ENCODE data around the gene MT1E.
A peak's percentile ranks its signal among the peaks of the same experiment; 100 is the strongest.
"Not testable (repeated sequence)": the region's sequence is repeated elsewhere in the genome, so short reads cannot be mapped to it uniquely, and the experiment has no call there.

The MT1E gene

DNA sequence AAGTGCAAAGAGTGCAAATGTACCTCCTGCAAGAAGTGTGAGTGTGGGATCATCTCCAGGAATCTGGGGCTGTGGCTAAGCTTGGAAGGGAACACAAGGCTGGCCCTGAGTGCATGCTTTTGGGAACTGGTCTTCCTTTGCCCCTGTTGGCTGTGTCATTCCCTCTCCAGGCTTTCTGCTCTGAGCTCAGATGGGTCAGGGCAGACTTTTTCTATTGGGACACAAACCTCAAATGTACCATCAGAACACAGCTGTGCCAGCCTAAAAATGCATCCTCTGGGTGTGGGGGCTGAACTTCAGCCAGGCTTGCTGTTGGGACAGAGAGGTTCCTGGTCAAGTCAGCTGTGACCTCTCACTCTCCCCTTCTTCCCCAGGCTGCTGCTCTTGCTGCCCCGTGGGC, 27.0 kb downstream of the MT1E start:
- Histone ChIP-seq H3K4me3 (ENCODE audit: low read depth in 1 of 2, low read length in 2 of 2) (no peak overlapping the region), H3K9me3 (ENCODE audit: control insufficient read depth in 1 of 2, low read length in 2 of 2) (no peaks in the 10 kb centered on the region), H3K27ac (ENCODE audit: low read length) (no peak overlapping the region), H3K27me3 (ENCODE audit: low read depth, low read length) (no peaks in the 10 kb centered on the region), H3K36me3 (ENCODE audit: control insufficient read depth in 1 of 2, insufficient read depth in 2 of 2, low read length in 2 of 2) (no peaks in the 10 kb centered on the region), H3K4me1 (ENCODE audit: control insufficient read depth in 1 of 2, insufficient read depth in 2 of 2, low read length in 2 of 2) (peaks cover 0 to 5% of the 10 kb centered on the region in 2 donors)

DNA sequence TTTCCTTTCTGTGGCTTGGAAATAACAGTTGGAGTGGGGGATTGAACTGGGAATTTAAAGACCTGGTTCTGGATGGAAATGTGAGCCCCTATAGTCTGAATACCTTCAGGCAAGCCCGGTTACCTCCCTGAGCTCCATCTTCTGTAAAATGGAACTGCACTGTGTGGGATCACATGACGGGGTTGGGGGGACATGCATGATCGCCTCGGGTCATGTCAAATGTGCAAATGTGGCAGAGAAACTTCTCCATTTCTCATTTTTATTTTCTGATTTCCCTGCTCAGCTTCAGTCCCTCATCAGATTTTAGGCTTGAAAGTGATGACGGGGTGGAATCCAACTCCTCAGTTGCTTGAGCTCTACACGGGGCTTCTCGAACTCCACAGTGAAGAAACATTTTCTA, 27.6 kb downstream of the MT1E start:
- Histone ChIP-seq H3K4me1 (ENCODE audit: control insufficient read depth in 1 of 2, insufficient read depth in 2 of 2, low read length in 2 of 2) (peaks cover 0 to 8% of the 10 kb centered on the region in 2 donors), H3K9me3 (ENCODE audit: control insufficient read depth in 1 of 2, low read length in 2 of 2) (no peaks in the 10 kb centered on the region), H3K4me3 (ENCODE audit: low read depth in 1 of 2, low read length in 2 of 2) (no peak overlapping the region), H3K36me3 (ENCODE audit: control insufficient read depth in 1 of 2, insufficient read depth in 2 of 2, low read length in 2 of 2) (no peaks in the 10 kb centered on the region), H3K27ac (ENCODE audit: low read length) (no peak overlapping the region), H3K27me3 (ENCODE audit: low read depth, low read length) (peaks cover 2% of the 10 kb centered on the region)

DNA sequence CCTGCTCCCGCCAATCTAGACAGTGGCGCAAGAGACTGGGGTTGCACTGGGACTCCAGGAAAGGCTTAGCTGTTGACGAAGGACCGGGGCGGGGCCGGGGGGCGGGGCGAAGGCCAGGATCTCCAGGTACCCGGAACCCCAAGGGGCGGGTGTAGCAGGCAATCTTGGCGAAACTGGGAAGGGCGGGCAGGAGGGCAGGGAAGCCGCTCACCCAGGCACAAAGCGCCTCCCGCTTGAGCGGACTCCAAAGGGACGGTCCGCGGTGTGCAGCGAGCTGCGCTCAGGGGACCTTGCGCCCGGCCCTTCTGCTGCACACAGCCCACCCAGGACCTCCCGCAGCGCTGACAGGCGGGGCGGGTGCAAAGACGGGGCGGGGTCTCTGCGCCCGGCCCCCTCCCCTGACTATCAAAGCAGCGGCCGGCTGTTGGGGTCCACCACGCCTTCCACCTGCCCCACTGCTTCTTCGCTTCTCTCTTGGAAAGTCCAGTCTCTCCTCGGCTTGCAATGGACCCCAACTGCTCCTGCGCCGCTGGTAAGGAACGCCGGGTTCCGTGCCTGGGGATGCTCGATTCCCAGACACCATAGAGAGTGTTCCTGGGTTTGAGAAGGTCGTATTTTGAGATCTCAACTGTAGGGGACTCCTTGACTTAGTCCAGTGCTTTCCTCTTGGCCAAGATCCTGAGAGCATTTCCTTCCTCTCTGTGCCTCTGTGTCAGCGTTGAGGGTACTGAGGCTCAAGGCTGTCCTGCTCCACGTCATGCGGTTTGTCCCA, 32.2 kb downstream of the MT1E start, which contains the start of gene MT1F:
MT1F (plus strand) TSS at position 405 of the 772 bp plus-strand sequence; CDS start at position 505, 100 bp downstream.
- Histone ChIP-seq H3K4me1 (ENCODE audit: control insufficient read depth in 1 of 2, insufficient read depth in 2 of 2, low read length in 2 of 2) (peaks cover 0 to 9% of the 10 kb centered on the region in 2 donors), H3K36me3 (ENCODE audit: control insufficient read depth in 1 of 2, insufficient read depth in 2 of 2, low read length in 2 of 2) (no peaks in the 10 kb centered on the region), H3K4me3 (ENCODE audit: low read depth in 1 of 2, low read length in 2 of 2) (peak within 1 kb of the TSS; percentile 56 to 76), H3K27ac (ENCODE audit: low read length) (peak within 1 kb of the TSS; percentile 82), H3K27me3 (ENCODE audit: low read depth, low read length) (peaks cover 21% of the 10 kb centered on the region), H3K9me3 (ENCODE audit: control insufficient read depth in 1 of 2, low read length in 2 of 2) (no peaks in the 10 kb centered on the region)

DNA sequence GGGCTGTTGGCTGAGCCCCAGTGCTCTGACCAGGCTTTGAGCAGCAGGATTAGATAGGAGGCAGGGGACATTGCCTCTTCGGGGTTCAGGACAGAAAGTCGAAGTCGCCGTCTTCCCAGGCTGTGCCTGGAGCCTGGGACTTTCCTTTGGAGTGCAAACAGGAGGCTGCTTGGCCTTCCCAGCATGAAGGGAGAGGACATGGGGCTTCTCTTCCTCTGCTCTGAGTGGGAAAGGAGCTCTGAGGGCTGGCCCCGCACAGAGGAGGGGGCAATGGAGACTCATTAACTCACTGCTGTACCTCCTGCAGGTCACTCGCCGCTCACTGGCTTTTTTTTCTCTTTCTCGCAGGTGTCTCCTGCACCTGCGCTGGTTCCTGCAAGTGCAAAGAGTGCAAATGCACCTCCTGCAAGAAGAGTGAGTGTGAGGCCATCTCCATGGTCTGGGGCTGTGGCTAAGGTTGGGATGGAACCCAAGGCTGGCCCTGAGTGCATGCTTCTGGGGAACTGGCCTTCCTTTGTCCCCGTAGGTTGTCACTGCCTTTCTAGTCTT, 32.8 kb downstream of the MT1E start:
- peak overlapping the region; percentile 82 for H3K27ac ChIP-seq (ENCODE audit: low read length)
- H3K4me3 ChIP-seq (ENCODE audit: low read depth in 1 of 2, low read length in 2 of 2) = peak overlapping the region; percentile 56 to 76
- no peaks in the 10 kb centered on the region for H3K9me3 ChIP-seq (ENCODE audit: control insufficient read depth in 1 of 2, low read length in 2 of 2)
- peaks cover 22% of the 10 kb centered on the region for H3K27me3 ChIP-seq (ENCODE audit: low read depth, low read length)
- no peaks in the 10 kb centered on the region for H3K36me3 ChIP-seq (ENCODE audit: control insufficient read depth in 1 of 2, insufficient read depth in 2 of 2, low read length in 2 of 2)
- H3K4me1 ChIP-seq (ENCODE audit: control insufficient read depth in 1 of 2, insufficient read depth in 2 of 2, low read length in 2 of 2) = peaks cover 0 to 12% of the 10 kb centered on the region in 2 donors

DNA sequence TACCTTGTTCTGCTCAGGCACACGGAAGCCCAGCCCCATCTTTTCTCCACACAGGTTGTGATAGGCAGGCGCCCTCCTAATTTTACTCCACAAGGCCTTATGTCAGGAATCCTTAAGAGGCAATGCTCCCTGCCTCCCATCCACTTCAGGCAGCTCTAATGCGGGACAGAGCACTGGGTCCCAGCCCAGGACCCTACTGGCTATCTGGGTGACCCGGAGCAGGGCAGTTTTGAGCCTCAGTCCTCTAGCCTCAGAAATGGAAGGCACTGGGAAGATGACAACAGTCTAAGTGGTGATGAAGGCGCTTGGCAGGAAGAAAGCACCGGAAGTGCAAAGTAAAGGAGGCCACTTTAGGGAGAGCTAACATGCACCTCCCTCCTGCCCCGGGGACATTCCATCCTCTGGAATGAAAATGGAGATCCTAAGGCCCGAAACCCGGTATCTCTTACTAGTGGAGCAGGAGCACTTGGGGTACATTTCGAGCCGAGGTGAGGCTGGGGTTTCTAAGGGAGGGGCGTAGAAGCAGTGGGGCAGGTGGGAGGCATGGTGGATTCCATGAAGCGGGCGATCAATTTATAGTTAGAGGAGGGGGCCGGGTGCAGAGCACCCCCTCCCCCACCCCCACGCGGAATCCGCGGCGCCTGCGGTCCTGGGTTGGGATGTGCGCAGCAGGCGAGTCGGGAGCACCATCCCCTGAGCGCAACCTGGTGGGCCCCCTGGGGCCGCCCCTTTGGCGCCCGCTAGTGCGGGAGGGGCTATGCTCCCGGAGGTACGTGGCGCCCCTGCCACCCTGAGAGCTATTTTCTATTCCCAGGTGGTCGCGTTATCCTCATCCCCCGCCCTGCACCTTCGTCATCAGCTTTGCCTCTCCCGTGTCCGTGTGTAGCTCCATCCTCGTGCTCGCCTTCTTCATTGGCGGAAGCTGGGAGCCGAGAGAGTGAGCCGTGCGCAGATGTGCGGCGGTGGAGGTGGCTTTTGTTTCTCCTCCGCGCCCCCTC, 37.1 kb downstream of the MT1E start:
- no peaks in the 10 kb centered on the region for H3K36me3 ChIP-seq (ENCODE audit: control insufficient read depth in 1 of 2, insufficient read depth in 2 of 2, low read length in 2 of 2)
- no peaks in the 10 kb centered on the region for H3K9me3 ChIP-seq (ENCODE audit: control insufficient read depth in 1 of 2, low read length in 2 of 2)
- H3K27me3 ChIP-seq (ENCODE audit: low read depth, low read length) = peaks cover 36% of the 10 kb centered on the region
- H3K27ac ChIP-seq (ENCODE audit: low read length) = no peak overlapping the region
- H3K4me1 ChIP-seq (ENCODE audit: control insufficient read depth in 1 of 2, insufficient read depth in 2 of 2, low read length in 2 of 2) = peaks cover 0 to 7% of the 10 kb centered on the region in 2 donors
- no peak overlapping the region for H3K4me3 ChIP-seq (ENCODE audit: low read depth in 1 of 2, low read length in 2 of 2)

DNA sequence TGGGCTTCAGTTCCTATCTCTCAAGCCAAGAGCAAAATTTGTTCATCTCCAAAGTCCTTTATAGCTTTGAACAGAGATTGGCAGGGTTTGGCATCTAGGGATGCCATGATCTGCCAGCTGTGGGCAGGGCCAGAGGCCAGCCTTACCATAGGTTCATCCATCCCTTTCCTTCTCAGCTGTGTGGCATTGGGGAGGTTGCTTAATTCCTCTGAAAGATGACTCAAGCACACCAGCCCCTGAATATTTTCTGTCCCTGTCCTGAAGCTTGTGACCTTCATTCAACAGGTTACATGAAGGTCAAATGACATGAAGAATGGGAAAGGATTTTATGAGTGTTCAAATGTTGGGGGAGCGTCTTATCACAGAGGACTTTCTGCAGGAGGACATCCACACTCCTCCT, 38.9 kb downstream of the MT1E start:
- H3K9me3 ChIP-seq (ENCODE audit: control insufficient read depth in 1 of 2, low read length in 2 of 2) = no peaks in the 10 kb centered on the region
- no peak overlapping the region for H3K27ac ChIP-seq (ENCODE audit: low read length)
- H3K4me1 ChIP-seq (ENCODE audit: control insufficient read depth in 1 of 2, insufficient read depth in 2 of 2, low read length in 2 of 2) = peaks cover 0 to 13% of the 10 kb centered on the region in 2 donors
- H3K4me3 ChIP-seq (ENCODE audit: low read depth in 1 of 2, low read length in 2 of 2) = no peak overlapping the region
- H3K36me3 ChIP-seq (ENCODE audit: control insufficient read depth in 1 of 2, insufficient read depth in 2 of 2, low read length in 2 of 2) = no peaks in the 10 kb centered on the region
- peaks cover 40% of the 10 kb centered on the region for H3K27me3 ChIP-seq (ENCODE audit: low read depth, low read length)

DNA sequence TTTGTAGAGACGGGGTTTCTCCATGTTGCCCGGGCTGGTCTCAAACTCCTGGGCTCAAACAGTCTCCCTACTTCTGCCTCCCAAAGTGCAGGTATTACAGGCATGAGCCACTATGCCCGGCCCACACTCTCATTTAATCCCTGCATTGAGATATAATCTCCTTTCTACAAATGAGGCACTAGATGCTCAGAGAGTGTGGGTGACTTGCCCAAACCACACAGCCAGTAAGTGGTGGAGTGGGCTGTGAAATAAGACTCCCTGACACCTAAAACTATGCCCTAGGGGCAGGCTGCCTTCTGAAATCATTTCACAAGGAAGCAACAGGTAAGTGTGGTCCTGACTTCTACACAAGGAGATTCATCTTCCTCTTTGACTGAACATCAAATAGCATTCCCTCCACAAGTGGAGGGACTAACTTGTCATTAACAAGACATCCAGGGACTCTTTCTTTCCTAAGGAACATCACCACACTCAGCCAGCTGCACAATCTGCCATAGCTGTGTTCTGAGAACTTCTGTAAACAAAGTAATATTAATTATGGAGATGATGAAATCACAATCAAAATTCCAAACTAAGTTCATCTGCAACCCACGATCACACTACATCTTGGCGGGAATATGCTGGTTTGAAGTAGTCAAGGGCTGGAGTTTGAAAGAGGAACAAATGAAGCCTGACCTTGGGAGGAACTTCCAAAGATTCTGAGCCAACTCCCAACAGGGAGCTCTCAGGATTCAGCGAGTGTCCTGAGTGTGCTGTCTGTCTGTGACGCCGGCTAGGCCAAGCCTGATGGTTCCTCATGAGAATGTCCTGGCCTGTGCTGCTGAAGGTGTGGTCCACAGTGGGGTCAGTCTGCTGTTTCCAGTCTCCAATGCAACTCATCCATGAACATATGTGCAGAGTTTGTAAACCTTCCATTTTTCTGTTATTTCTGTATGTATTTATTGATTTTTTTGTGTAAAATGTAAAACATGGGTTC, 40.0 kb downstream of the MT1E start:
- not testable (repeated sequence) for H3K4me3 ChIP-seq (ENCODE audit: low read depth in 1 of 2, low read length in 2 of 2); H3K9me3 ChIP-seq (ENCODE audit: control insufficient read depth in 1 of 2, low read length in 2 of 2); H3K36me3 ChIP-seq (ENCODE audit: control insufficient read depth in 1 of 2, insufficient read depth in 2 of 2, low read length in 2 of 2); H3K27ac ChIP-seq (ENCODE audit: low read length)
- Histone ChIP-seq H3K4me1 (ENCODE audit: control insufficient read depth in 1 of 2, insufficient read depth in 2 of 2, low read length in 2 of 2) (peaks cover 0 to 15% of the 10 kb centered on the region in 2 donors), H3K27me3 (ENCODE audit: low read depth, low read length) (peaks cover 47% of the 10 kb centered on the region)

DNA sequence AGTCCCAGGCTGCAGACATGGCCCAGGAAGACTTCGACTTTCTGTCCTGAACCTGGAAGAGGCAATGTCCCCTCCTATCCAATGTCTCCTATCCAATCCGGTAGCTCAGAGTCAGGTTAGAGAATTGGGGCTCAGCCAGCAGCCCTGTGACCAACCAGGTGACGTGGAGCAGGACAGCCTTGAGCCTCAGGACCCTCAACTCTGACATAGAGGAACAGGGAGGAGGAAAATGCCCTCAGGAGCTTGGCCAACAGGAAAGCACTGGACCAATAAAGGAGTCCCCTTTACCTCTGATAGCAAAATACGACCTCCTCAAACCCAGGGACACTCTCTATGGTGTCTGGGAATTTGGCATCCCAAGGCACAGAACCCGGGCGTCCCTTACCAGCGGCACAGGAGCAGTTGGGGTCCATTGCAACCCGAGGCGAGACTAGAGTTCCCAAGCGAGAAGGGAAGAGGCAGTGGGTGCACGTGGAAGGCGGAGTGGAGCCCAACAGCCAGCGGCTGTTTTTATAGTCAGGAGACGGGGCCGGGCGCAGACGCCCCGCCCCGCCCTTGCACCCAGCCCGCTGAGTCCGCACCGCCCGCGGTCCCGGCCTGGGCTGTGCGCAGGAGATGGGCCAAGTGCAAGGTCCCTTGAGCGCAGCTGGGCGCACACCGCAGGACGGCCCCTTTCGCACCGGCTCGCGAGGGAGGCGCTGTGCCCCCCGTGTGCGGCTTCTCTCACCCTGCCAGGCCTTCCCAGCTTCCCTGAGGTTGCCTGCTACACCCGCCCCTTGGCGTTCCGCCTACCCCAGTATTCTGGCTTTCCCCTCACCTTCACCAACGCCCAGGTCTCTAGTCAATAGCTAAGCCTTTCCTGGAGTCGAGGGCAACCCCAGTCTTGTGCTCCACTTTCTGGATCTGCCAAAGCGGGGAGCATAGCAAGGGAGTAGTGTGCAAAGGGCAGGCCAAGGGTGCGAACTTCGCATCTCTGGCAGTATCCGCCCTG, 42.3 kb downstream of the MT1E start, which contains the start of gene MT1G:
MT1G (minus strand) TSS at position 485 of the 991 bp plus-strand sequence; CDS start at position 413, 72 bp downstream.
- Histone ChIP-seq H3K27me3 (ENCODE audit: low read depth, low read length) (peaks cover 38% of the 10 kb centered on the region), H3K4me1 (ENCODE audit: control insufficient read depth in 1 of 2, insufficient read depth in 2 of 2, low read length in 2 of 2) (peaks cover 0 to 12% of the 10 kb centered on the region in 2 donors), H3K4me3 (ENCODE audit: low read depth in 1 of 2, low read length in 2 of 2) (peak within 1 kb of the TSS in 1 of 2 donors; percentile 53), H3K9me3 (ENCODE audit: control insufficient read depth in 1 of 2, low read length in 2 of 2) (no peaks in the 10 kb centered on the region), H3K27ac (ENCODE audit: low read length) (peak within 1 kb of the TSS; percentile 73), H3K36me3 (ENCODE audit: control insufficient read depth in 1 of 2, insufficient read depth in 2 of 2, low read length in 2 of 2) (no peaks in the 10 kb centered on the region)

DNA sequence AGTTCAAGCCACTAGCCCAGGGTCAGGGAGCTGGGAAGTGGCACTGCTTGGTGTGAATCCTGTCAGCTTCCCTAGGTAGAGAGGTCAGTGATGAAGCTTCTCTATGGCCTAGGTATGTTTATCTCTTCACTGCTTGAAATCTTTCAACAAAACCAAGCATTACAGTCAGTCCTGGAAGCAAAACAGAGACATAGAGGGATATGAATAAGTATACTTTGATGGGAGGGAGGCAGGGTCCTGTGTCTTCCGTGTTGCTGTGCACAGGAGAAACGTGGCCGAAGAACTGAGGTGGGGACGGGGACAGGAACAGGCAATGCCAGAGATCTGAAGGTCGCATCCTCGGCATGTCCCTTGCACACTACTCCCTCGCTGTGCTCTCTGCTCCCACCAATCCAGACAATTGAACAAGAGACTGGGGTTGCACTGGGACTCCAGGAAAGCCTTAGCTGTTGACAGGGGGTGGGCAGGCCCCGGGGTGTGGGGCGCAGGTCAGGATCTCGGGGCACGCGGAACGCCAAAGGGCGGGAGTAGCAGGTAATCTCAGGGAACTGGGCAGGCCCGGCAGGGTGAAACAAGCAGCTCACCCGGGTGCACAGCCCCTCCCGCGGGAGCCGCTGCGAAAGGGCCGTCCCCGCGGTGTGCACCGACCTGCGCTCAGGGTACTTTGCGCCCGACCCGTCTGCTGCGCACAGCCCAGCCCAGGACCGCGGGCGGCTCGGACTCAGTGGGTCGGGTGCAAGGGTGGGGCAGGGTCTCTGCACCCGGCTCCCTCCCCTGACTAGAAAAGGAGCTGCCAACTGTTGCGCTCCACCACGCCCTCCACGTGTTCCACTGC, 43.6 kb downstream of the MT1E start, which contains the start of gene MT1H:
MT1H (plus strand) TSS at position 810 of the 835 bp plus-strand sequence. CDS start 71 bp downstream, outside the sequence.
- Histone ChIP-seq H3K27me3 (ENCODE audit: low read depth, low read length) (peaks cover 38% of the 10 kb centered on the region), H3K36me3 (ENCODE audit: control insufficient read depth in 1 of 2, insufficient read depth in 2 of 2, low read length in 2 of 2) (no peaks in the 10 kb centered on the region), H3K4me1 (ENCODE audit: control insufficient read depth in 1 of 2, insufficient read depth in 2 of 2, low read length in 2 of 2) (peaks cover 0 to 10% of the 10 kb centered on the region in 2 donors), H3K4me3 (ENCODE audit: low read depth in 1 of 2, low read length in 2 of 2) (peak within 1 kb of the TSS in 1 of 2 donors; percentile 59), H3K27ac (ENCODE audit: low read length) (peak within 1 kb of the TSS; percentile 79), H3K9me3 (ENCODE audit: control insufficient read depth in 1 of 2, low read length in 2 of 2) (no peaks in the 10 kb centered on the region)

Measured in muscle layer of duodenum (tissue), 2 donors.